SU-DHL-6 (cell line): ENCODE measurements around the gene SNAP91.

Experiments used
- CTCF ChIP-seq: fragments of 200-600 bp; sonication (generic); IDR thresholded peaks from one replicate; pipeline ENCODE4 v1.5.1; 2017; ENCODE audit warnings: antibody characterized with exemption, mild to moderate bottlenecking, low read length, moderate library complexity; ENCODE audit not compliant: insufficient read depth, poor library complexity, severe bottlenecking
- EZH2phosphoT487 ChIP-seq: fragments of 200-600 bp; sonication (generic), shearing (Covaris generic); conservative IDR thresholded peaks from 2 replicates; pipeline ENCODE4 v1.6.1; 2018; ENCODE audit warnings: mild to moderate bottlenecking, antibody characterized with exemption, low read length, moderate library complexity, mixed read lengths

- TF ChIP-seq CTCF, result no peak
- TF ChIP-seq EZH2phosphoT487, result no peak
These were observed 103.4 kb downstream of the SNAP91 start for GRCh38 chr6:83605517-83605916.
